Eye (tissue), 1 donor: ENCODE measurements around the gene FAF1.

Experiments
- DNase-seq: peaks from one replicate; pipeline ENCODE4 v3.0.0-alpha.2; 2015

The FAF1 gene

DNA sequence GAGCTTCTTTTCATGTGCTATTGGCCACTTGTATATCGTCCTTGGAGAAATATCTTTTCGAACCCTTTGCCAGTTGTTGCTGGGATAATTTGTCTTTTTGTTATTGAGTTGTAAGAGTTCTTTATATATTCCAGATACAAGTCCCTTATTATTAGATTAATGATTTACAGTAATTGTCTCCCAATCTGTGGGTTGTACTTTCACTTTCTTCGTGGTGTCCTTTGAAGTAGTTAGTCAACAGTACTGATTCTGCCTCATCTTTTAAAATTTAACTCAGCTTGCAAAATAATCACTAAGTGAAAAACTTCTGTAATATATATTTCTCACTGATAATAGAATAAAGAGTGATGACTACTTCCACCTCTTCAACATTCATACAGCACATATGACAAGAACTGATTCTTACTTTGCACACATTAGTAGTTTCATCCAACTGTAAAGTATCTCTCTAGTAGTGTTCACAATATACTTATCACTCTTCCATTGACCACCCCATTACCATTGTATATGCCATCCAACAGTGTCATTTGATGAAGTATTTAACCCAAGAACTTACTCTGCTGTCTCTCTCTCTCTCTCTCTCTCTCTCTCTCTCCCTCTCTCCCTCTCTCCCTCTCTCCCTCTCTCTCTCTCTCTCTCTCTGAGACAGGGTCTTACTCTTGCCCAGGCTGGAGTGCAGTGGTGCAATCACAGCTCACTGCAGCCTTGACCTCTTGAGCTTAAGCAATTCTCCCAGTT is 432.6 kb downstream of the FAF1 start:
- DNase-seq: no peak

DNA sequence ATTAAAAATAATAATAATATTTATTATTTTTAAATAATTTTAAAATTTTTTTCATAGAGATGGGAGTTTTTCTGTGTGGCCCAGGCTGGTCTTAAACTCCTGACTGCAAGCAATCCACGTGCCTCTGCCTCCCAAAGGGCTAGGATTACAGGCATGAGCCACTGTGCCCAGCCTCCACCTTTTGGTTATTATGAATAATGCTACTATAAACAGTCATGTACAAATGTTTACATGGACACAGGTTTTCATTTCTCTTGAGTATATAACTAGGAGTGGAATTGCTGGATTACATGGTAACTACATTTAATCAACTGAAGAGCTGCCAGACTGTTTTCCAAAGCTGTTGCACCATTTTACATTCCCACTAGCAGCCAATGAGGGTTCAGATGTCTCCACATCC is 433.6 kb downstream of the FAF1 start:
- no peak for DNase-seq

DNA sequence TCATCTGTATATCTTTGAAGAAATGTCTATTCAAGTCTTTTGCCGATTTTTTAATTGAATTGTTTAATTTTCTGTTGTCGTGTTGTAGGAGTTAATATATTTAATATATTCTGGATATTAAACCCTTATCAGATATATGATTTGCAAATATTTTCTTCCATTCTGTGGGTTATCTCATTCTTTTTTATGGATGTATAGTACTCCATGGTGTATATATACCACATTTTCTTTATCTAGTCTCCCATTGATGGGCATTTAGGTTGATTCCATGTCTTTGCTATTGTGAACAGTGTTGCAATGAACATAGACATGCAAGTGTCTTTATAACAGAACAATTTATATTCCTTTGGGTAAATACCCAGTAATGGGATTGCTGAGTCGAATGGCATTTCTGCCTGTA is 436.5 kb downstream of the FAF1 start:
- DNase-seq: no peak

DNA sequence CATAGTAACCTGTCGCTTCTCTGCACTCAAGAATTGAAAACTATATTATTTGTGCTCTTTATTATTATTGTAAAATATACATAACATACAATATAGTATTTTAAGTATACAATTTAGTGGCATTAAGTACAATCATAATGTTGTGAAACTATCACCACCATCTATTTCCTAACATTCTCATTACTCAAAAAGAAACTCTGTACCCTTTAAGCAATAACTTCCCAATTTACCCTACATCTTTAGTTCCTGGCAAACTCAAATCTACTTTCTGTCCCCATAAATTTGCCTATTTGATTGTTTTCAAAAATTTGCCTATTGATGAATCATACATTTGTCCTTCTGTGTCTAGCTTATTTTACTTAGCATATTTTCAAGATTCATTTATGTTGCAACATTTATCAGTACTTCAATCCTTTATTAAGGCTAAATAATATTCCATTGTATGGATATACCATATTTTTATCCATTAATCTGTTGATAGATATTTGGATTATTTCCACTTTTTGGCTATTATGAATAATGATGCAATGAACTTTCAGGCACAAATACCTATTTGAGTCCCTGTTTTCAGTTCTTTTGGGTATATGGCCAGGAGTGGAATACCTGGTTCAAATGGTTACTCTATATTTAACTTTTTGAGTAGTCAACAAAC is 437.2 kb downstream of the FAF1 start:
- no peak for DNase-seq

DNA sequence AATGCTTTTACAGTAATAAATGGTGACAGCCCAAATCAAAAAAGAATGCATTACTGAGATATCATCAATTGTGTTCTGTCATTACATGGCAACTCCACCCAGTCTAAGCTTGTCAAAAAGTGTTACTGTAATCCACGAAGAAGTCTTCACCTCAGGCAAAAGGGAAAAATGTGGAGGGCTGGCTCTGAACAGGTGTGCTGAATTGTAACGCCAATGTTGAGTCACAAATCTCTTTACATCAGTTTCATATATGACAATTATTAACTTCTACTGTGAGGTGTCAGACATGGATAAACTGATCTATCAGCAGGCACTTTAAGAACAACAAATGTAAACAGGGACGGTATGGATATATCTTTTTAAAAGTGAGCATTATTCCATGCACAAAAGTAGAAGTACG is 438.4 kb downstream of the FAF1 start:
- DNase-seq: peak; percentile 21

DNA sequence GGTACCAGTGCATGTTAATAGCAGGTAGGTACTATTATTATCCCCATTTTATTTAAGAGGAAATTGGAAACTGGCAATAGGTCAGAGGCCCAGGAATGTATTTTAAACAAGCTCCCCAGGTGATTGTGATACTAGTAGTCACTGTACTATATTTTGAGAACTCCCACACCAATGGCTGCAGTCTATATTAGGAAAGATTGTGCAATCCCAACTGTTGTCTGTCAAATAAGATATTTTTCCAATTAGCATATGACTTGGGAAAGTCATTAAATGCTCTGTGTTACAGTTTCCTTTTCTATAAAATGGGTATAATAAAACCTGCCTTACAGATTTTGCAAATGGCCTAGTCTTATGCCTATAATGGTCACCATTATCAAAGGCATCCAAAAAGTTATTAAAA is 442.6 kb downstream of the FAF1 start:
- DNase-seq: no peak

DNA sequence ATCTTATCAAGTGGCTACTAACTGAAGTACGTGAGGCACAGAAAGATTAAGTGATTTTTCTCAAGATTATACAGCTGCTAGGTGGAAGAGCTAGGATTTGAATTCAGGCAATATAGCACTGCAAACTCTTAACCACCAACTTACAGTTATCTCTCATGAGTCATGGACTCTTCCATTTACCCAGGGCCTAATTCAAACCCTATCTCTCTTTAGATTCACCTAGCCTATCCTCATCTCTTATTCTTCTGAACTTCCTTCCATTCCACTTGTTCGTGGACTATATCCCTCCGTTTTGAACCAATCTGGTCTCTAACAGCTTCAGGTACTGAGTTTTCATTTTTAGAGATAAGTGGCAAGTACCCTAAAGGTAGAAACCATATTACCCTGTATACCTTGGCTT is 444.0 kb downstream of the FAF1 start:
- DNase-seq: no peak

DNA sequence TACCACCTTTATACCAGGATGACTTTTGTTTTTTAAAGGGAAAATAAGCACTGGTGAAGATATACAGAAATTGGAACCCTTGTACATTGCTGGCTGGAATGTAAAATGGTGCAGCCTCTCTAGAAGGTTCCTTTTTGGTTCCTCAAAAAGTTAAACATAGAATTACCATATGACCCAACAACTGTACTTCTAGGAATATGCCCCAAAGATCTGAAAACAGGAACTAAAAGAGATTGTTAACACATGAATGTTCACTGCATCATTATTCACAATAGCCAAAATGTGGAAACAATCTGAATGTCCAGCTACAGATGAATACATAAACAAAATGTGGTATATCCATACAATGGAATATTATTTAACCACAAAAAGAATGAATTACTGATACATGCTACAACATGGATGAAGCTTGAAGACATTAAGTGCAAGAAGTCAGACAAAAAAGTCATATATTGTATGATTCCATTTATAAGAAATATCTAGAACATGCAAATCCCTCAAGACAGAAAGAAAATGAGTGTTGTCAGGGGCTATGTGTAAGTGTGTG is 452.0 kb downstream of the FAF1 start:
- DNase-seq: no peak

DNA sequence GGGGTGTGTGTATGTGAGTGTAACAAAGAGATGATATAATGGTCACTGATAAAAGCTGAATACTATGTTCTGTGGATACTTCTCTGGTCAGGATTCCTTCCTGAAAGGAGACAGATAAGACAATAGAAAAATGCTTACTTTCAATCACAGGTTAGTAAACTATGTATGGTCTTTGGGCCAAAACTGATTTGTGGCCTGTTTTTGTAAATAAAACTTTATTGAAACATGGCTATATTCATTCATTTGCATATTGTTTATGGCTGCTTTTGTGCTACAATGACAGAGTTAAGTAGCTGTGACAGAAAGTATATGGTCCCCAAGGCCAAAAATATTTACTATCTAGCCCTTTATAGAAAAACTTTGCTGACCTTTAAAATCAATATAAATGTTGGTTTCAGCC is 454.6 kb downstream of the FAF1 start:
- DNase-seq: no peak

DNA sequence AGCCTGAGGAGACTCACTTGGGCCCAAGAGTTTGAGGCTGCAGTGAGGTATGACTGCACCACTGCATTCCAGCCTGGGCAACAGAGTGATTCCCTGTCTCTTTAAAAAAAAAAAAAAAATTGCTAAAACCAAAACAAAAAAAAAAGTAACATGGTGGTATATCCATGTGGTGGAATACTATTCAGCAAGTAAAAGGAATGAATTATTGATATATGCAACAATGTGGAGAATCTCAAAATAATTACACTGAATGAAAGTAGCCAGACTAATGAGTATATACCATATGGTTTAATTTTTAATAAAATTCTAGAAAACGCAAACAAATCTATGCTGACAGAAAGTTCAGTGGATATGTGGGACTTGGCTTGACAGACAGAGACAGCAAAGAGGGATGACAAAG is 456.6 kb downstream of the FAF1 start:
- no peak for DNase-seq

DNA sequence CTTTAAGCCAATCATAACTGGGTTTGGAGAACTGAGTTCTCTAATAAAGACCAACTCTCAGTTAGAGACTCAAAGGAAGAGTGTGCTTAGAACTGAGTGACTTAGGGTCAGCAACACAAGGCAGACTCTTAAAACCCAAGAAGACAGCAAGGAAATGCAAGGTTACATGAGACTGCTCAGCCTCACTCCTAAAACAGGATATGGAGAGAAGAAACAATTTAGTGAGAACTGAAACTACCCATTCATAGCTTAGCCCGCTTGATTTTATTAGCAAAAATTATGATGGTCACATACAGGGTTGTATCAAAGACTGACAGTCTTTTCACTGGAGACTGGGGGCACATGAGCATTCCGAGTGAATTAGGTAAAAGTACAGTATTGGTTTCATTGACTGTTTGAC is 457.9 kb downstream of the FAF1 start:
- no peak for DNase-seq

DNA sequence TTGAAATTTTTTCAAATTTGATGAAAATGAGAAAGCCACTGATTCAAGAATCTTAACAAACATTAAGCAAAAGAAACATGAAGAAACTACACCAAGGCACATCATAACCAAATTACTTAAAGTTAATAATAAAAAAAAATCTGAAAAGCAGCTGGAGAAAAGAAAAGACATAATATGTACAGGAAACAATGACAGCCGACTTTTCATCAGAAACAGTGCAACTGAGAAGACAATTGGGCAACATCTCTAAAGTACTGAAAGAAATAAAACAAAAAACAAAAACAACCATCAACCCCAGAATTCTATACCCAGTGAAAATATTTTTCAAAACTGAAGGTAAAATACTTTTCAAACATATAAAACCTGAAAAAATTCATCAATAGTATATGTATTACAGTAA is 463.1 kb downstream of the FAF1 start:
- no peak for DNase-seq

DNA sequence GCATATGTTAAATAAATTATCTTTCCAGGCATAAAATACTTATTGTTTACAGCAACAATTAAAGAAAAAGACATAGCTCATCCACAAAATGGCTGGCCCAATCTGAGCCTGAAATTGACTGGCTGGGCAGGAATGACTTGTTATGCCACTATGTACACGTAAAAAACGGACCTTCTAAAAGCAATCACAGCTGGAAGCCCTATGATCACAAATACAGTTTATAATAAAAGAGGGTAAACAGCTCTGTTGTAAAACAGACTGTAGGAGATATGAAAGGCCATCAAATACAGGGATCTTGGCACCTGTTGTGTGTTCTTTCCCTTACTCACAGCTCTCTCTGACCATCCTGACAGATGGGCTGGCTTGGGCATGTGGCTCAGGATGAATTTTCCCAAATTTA is 466.4 kb downstream of the FAF1 start:
- no peak for DNase-seq

DNA sequence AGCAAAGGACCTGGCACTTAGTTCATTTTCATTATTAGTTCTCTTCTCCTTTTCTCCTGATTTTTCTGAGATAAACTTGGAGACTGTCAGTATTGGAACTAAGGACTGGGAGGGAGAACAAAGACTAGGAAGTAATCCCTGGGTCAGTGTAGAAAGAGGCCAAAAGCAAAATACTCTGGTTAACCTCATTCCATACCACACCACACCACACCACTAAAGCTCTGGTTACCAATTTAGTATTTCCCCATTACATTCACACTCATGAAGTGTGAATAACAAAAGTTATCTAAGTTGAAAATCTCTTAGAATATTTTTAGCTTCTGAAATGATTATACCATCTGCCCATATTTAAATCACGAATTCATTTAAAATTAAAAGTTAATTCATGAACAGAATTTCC is 467.9 kb downstream of the FAF1 start:
- no peak for DNase-seq

DNA sequence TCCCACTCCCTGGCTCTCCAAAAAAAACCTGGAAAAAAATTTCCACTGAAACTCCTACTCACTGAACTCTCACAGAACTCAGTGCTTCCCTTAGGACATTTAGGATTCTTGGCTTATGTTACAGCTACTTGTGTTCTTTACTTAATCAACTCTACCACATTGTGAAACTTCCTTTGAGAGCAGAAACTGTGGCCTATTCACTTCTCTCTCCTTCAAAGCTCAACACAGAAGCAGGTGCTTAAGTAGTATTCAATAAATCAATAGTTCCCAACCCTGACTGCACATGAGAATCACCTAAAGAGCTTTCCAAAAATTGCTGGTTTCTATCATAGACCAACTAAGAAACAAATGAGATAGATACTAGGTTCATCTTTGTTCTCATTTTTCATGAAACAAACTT is 468.9 kb downstream of the FAF1 start:
- DNase-seq: no peak

DNA sequence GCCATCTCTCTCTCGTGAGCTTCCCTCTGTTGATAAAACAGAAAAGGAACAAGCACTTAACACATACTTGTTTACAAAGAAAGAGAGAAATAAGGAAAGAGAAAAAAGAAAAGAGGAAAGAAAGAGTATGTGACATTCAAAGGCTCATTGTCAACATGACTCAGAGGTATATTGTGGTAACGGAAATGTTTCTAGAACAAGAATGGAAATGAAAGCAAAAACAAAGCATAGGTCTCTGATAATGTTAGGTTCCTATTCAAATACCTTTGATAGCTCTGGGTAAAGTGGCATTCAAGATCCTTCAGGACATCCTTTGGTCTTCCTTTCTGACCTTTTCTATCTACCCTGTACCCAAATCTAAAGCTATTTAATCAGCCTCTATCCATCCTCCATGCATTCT is 469.4 kb downstream of the FAF1 start:
- no peak for DNase-seq

DNA sequence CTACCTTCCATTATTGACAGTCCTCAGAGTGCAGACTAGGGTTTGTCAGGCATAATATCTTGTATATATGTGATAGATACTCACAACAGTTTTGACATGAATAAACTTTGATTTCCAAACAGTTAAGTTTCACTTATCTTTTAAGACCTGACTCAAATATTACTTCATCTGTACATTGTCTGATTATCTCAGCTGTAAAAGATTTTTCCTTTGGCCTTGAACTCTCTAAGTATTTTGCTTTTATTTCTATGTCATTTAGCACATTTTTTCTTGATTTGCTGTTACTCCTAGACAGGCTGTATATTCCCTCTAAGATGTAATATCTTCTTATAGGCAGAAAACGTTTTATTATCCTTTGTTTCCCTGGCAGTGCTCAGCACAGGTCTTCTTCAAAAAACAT is 471.2 kb downstream of the FAF1 start:
- no peak for DNase-seq

DNA sequence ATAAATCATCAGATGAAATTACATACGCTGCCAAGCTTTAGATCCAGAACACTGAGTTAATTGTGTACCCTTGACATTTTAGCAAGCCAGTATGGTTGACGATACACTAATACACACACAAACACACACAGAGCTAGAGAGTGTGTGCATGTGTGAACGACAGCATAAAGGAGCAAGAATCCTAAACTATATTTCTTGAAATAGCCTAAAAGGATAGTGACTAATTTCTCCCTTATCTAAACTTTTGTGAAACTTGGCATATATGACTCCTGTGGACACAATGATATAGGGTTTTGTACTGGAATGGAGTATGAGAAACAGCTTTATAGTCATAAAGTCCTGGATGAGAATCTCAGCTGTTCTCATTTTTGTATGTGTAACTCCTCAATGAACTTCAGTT is 471.7 kb downstream of the FAF1 start:
- no peak for DNase-seq

DNA sequence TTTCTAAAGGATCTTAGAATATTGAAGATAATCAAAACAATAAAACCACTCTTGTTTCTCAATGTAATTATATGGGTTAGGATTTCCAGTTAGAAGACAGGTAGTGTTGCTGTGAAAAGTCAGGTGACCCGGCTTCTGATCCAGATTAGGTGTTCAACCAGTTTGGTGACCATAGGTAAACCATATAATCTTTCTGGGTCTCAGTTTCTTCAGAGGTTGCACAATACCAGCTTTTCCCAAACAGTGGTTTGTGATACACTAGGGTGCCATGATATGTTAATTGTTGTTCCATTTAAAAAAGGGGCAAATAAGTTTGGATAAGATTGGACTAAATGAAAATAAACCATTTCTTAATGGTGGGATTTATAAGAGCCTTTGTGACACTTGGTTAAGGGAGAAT is 472.3 kb downstream of the FAF1 start:
- no peak for DNase-seq

DNA sequence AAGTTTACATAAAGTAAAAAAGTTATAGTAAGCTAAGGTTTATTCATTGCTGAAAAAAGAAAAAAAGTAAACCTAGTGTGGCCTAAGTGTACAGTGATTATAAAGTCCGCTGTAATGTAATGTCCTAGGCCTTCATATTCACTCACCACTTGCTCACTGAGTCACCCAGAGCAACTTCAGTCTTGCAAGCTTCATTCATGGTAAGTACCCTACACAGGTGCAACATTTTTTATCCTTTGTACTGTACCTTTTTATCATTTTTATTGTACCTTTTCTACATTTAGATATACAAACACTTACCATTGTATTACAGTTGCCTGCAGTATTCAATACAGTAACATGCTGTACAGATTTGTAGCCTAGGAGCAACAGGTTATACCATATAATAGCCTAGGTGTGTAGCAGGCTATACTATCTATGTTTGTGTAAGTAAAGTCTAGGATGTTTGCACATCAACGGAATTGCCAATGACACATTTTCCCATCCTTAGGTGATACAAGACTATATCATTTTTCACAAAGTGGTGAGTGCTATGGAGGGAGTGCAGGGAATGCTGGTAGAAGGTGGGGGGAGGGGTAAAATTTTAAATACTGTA is 478.8 kb downstream of the FAF1 start:
- no peak for DNase-seq

DNA sequence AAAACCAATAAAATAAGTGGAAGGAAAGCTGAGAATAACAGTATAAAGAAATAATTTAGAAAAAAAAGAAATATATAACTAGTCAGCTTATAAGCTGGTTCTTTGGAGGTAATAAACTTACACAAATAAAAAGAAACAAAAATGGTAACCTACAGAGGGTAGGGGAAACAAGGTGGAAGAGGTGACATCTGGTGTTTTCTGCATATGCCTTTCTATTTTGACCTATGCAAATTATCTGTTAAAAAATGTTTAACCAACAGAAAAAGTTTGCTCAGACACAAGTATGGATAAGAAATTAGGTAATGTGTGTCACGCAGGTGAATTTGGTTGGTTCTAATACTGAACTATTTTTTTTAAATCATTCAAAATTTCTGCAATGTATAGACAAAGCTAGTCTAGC is 483.3 kb downstream of the FAF1 start:
- no peak for DNase-seq

DNA sequence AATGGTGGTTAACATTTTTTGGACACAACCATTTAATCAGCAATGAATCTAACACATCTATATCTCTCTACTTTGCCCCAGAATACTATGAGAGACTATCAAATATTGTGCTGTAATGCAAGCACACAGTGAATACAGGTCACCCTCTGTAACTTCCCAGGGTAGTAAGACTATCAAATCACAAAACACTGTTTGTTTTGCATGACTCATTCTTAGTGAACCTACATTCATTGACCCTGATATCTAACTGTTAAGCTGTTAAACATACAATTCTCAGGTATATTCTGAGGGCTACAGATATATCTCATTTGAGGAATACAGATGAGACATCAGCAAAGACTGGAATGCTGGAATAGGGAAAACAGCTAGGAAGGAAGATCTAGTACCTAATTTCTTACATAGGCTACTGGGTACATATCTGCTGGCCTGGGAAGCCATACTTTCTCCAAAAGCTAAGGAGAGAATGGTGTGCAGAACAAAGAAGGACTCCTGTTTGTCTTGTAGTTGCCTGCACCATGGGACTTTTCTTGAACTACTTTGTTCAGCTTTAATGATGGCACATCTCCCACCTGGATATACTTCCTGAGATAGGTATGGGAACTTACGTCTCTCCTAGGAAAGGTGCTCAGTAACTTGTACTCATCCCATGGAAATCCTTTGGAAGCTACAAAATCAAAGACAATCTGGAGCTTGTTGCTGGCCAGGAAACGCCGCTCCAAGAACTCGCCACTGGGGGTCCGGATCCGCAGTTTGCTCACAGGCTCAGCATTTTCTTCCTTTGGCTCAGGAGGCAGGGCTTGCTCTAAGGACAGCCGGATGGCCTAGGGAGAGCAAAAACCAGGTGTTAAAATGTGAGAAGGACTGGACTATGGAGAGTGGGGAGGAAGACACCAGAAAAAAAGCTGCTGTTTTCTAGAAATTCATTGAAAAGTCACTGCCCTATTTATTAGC is 484.9 kb downstream of the FAF1 start:
- DNase-seq: no peak

DNA sequence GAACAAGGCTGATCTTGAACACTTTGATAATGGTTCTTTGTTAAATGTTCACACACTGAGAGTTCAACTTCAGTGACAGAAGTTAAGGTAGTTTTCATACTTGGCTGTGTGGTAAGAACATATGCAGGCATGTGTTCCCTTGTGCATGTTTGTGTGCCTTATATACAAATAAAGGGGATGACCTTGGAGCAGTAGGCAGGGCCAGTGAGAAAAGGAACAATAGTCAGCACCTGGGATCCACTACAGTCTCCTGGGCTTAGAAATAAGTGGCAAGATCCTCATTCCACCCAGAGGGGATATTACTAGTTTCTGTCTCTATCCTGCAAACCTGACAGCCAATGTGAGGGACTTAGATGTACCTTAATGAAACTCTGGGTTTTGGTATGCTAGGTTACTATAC is 486.6 kb downstream of the FAF1 start:
- DNase-seq: no peak
